ENCODE measurements around the gene RGPD3.
"Not testable (repeated sequence)": the region's sequence is repeated elsewhere in the genome, so short reads cannot be mapped to it uniquely, and the experiment has no call there.

- TF ChIP-seq CTCF, POLR2AphosphoS5 (IDR thresholded peaks at IDR 0.05): not testable (repeated sequence)
Measured at GRCh38 chr2:106514827-106515226, 46.6 kb upstream of the RGPD3 start.
